ENCODE data around the gene ANKS3. TPM values are rescaled to one million over a fixed set of nuclear protein-coding genes. Genes with fewer than 3 reads are reported as not detected.
A peak's percentile ranks its signal among the peaks of the same experiment; 100 is the strongest.

The ANKS3 gene
- total RNA-seq, 1 donor = 22.1 TPM

- DNase-seq (ENCODE audit: low read depth in 2 of 3, low spot score in 2 of 3) = no peak
Observed at GRCh38 chr16:4687946-4688673, 46.0 kb downstream of the ANKS3 start.

GRCh38 chr16:4687416-4687815 is 46.7 kb downstream of the ANKS3 start:
- DNase-seq (ENCODE audit: low read depth in 2 of 3, low spot score in 2 of 3) = no peak

- no peak for DNase-seq (ENCODE audit: low read depth in 2 of 3, low spot score in 2 of 3)
Observed at GRCh38 chr16:4686497-4687210, 47.4 kb downstream of the ANKS3 start.

GRCh38 chr16:4685776-4686496 is 48.1 kb downstream of the ANKS3 start:
- DNase-seq (ENCODE audit: low read depth in 2 of 3, low spot score in 2 of 3) = no peak

GRCh38 chr16:4685292-4685691 is 48.8 kb downstream of the ANKS3 start:
- DNase-seq (ENCODE audit: low read depth in 2 of 3, low spot score in 2 of 3) = no peak

GRCh38 chr16:4684763-4685162 is 49.3 kb downstream of the ANKS3 start:
- no peak for DNase-seq (ENCODE audit: low read depth in 2 of 3, low spot score in 2 of 3)

- DNase-seq (ENCODE audit: low read depth in 2 of 3, low spot score in 2 of 3) = no peak
Observed at GRCh38 chr16:4684058-4684715, 49.9 kb downstream of the ANKS3 start.

GRCh38 chr16:4683255-4684057 is 50.6 kb downstream of the ANKS3 start:
- no peak for DNase-seq (ENCODE audit: low read depth in 2 of 3, low spot score in 2 of 3)

GRCh38 chr16:4682616-4683254 is 51.3 kb downstream of the ANKS3 start:
- peak in 1 of 3 donors; percentile 39 for DNase-seq (ENCODE audit: low read depth in 2 of 3, low spot score in 2 of 3)

- DNase-seq (ENCODE audit: low read depth in 2 of 3, low spot score in 2 of 3) = no peak
Observed at GRCh38 chr16:4682084-4682591, 51.9 kb downstream of the ANKS3 start.

- no peak for DNase-seq (ENCODE audit: low read depth in 2 of 3, low spot score in 2 of 3)
Observed at GRCh38 chr16:4681471-4682083, 52.5 kb downstream of the ANKS3 start.

- DNase-seq (ENCODE audit: low read depth in 2 of 3, low spot score in 2 of 3) = no peak
Observed at GRCh38 chr16:4680673-4681470, 53.2 kb downstream of the ANKS3 start.

GRCh38 chr16:4679850-4680636 is 54.0 kb downstream of the ANKS3 start:
- no peak for DNase-seq (ENCODE audit: low read depth in 2 of 3, low spot score in 2 of 3)

GRCh38 chr16:4679156-4679849 is 54.8 kb downstream of the ANKS3 start:
- no peak for DNase-seq (ENCODE audit: low read depth in 2 of 3, low spot score in 2 of 3)

GRCh38 chr16:4678596-4678995 is 55.5 kb downstream of the ANKS3 start:
- DNase-seq (ENCODE audit: low read depth in 2 of 3, low spot score in 2 of 3) = no peak

GRCh38 chr16:4677994-4678393 is 56.1 kb downstream of the ANKS3 start:
- DNase-seq (ENCODE audit: low read depth in 2 of 3, low spot score in 2 of 3) = no peak

- DNase-seq (ENCODE audit: low read depth in 2 of 3, low spot score in 2 of 3) = no peak
Observed at GRCh38 chr16:4677390-4677789, 56.7 kb downstream of the ANKS3 start.
